ENCODE measurements around the gene CPA5.

Gene CPA5

GRCh38 chr7:130333832-130334231 is 10.8 kb upstream of the CPA5 start:
- DNase-seq, result no peak

- DNase-seq, result no peak
Measured at GRCh38 chr7:130334274-130334673, 10.3 kb upstream of the CPA5 start.

GRCh38 chr7:130337410-130337971 is 7.1 kb upstream of the CPA5 start:
- DNase-seq, result no peak

- no peak for DNase-seq
Measured at GRCh38 chr7:130338233-130338632, 6.4 kb upstream of the CPA5 start.

GRCh38 chr7:130341882-130342281 is 2.7 kb upstream of the CPA5 start:
- no peak for DNase-seq

GRCh38 chr7:130342701-130343380 is 1.8 kb upstream of the CPA5 start:
- no peak for DNase-seq

DNA sequence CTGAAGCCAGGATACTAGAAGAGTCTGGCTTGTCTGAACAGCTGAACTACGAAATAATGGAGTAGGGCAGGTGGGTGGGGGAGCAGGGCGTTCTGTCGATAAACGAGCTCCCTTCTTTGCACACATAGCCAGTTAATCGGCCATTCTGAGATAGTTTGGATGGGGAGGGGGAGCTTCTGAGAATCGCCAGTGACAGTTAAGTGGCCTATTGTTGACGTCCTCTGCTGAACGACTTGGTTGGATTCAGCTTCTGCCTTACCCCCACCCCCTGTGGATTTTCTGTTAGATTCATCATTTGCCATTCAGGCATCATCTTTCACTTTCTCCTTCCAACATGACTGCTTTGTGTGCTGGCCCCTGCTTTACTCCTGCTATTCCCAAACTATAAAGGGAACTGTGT is 520 bp downstream of the CPA5 start:
- peak; percentile 76 to 87 for DNase-seq

- no peak for DNase-seq
Measured at GRCh38 chr7:130345725-130346124, 1.1 kb downstream of the CPA5 start.

DNA sequence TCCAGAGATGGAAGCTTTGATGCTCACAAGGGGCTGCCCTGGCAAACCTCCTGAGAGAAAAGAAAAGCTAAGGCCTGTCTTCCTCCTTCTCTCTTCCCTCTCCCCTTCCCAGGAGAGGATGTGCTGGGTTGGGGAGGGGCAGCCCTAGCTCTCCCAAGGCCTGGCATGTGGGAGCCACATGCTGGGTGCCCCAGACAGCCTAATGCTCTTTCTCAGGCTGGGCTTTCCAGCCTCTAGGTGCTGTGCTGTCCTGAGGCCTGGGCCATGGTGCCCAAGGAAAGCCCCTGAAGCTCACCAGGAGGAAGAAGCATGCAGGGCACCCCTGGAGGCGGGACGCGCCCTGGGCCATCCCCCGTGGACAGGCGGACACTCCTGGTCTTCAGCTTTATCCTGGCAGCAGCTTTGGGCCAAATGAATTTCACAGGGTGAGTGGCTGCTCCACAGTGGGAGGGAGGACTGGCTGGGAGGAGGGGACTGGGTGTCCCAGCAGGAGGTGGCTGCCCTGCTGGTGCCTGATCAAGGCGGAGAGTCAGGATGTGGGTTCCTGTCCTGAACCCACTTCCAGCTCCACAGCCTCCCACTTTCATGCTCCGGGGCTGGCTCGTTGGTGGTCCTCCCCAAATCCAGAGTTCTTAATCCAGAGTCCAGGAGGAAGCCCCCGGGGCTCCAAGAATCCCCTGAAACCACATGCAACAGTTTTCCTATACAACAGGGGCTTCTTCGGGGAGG is 1.7 kb downstream of the CPA5 start:
- no peak for DNase-seq

GRCh38 chr7:130346941-130347340 is 2.3 kb downstream of the CPA5 start:
- DNase-seq, result no peak

DNA sequence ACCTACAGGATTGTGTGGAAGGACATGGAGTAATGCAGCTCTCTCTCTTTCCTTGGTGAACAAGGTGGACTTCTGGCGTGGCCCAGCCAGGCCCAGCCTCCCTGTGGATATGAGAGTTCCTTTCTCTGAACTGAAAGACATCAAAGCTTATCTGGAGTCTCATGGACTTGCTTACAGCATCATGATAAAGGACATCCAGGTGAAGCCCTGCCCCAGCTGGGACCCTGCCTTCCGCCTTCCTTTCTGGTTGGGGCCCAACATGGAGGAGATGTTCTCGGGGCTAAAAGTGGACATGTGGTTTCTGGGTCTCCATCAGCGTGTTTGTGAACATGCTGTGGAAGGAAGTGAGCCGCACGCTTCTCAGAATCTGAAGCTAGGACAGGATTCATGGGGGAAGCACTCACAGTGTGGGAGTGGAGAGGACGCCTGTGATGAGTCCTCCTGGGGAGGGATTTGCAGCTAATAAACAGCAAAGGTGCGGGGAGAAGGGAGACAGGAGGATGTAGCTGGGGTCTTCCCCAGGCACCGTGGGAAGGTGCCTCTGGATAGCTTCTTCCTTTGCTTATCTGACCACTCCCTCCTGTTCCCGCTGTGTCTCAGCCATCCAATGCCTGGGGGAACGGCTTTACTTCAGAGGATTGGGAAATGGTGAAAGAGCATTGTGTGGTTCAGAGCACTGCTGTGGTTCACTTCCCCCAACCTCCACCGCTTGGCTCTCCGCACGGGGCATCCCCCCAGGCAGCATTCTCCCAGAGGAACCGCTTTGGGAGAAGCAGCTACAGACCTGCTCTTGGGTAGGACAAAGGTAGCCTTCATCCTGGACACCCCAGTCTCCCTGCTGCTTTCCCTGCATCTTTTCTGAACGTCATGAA is 5.5 kb downstream of the CPA5 start:
- DNase-seq, result peak; percentile 41 to 62

DNA sequence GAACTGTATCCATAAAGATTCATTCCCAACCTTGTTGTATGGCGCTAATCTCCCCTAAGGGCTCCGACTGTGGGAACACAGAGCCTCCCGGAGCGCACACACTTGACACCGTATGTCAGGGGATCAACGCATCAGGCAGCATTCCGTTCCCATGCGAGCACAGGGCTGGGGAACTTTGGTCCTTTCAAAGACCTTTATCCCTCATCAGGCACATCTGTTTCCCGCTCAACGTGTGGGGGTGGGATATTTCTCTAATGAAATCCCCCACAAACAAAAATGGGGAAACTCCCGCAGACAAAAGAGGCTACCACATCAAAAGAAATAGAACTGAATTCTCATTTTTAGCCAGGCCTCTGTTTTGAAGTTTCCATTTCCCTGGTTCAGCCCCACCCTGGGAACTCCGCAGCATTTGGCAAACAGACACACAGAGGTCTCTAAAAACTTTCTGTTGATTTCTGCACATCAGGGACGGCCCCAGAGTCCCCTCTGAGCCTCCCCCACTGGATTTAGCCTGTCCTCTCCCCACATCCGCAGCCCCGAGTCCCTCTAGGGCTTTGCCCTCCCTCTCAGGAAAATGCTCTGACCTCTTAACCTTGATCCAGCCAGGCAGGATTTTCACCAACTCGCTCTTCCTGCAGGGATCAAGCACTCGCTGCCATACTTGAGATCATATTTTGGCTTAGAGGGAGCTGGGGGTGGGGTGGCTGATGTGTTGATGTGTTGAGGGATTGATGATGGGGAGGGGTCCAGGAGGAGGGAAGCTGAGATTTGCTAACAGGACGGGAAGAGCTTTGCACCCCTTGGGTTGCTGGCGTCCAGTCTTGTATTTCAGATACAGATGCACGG is 6.6 kb downstream of the CPA5 start:
- DNase-seq, result peak; percentile 41 to 62

DNA sequence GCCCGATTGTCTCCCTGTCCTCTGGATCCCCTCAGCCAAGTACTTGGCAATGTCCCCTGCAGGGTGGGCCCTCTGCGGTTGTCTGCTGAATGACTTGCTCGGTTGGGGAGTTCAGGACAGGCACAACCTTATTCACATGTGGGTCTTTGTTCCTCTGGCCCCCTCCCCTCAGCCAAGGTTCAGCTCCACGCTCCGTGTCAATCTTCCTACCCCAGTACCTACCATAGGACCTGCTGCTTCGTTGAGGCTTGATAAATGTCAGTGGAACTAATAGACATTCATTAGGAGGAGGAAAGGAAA is 7.1 kb downstream of the CPA5 start:
- peak in 1 of 2 experiments; percentile 81 for DNase-seq

- DNase-seq, result peak; percentile 93 to 96
Measured at GRCh38 chr7:130352194-130353074, 7.8 kb downstream of the CPA5 start.

DNA sequence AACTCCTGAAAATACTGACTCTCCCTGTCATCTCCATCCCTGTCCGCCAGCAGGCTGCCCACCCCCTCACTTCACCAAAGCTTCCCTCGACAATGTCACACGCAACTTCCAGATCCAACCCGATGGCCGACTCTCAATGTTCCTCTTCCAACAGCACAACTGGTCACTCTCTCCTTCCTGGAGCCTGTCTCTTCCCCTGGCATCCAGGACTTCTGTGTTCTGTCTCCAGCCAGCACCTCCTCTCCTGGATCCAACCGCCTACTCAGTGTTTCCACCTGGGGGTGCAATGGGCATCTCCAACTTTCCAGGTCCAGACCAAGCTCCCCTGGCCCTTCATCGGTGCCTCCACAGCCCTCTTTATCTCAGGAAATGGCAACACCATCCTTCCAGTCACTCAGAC is 8.6 kb downstream of the CPA5 start:
- no peak for DNase-seq

GRCh38 chr7:130356121-130356875 is 11.7 kb downstream of the CPA5 start:
- DNase-seq, result no peak

DNA sequence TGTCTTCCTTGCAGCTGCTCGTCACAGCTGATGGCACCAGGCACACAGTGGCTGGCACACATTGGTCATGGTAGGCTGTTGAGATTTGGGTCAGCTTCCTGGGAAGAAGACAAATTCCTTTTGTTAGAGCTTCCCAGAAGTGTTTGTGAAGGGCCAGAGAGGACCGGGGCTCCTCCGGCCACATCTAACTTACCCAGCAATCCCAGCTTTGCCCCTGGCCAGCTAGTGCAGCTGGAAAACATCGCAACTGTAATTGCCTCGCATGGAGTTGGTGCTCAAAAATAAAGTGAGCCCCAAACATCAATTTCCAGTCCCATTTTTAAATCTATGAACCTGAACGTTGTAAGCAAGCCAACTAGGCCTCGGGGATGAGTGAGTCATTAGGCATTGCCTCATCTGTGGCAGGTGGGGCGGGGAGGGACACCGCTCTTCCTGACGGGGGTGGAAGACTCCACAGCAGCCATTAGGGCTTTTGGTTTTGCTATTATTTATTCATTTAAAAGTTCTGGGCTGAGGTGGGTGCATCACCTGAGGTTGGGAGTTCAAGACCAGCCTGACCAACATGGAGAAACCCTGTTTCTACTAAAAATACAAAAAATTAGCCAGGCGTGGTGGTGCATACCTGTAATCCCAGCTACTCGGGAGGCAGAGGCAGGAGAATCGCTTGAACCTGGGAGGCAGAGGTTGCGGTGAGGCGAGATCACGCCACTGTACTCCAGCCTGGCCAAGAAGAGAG is 12.4 kb downstream of the CPA5 start:
- no peak for DNase-seq

DNA sequence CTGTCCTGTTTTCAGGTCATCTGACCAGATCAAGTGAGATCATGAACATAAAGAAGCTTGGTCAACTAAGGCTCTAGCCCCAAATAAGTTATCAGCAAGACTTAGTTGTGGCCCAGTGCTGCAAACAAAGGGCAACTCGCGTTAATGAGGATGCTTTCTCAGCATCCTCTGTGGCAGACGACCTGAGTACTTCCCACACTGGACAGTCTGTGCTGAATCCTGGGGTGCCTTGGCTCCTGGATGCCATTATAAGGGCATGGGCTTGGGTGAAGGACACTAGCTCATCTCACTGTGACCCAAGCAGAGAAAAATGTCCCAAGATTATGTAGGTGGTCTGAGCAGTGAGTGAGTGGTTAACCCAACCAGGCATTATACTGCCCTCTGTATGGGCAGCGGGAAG is 13.9 kb downstream of the CPA5 start:
- DNase-seq, result no peak

DNA sequence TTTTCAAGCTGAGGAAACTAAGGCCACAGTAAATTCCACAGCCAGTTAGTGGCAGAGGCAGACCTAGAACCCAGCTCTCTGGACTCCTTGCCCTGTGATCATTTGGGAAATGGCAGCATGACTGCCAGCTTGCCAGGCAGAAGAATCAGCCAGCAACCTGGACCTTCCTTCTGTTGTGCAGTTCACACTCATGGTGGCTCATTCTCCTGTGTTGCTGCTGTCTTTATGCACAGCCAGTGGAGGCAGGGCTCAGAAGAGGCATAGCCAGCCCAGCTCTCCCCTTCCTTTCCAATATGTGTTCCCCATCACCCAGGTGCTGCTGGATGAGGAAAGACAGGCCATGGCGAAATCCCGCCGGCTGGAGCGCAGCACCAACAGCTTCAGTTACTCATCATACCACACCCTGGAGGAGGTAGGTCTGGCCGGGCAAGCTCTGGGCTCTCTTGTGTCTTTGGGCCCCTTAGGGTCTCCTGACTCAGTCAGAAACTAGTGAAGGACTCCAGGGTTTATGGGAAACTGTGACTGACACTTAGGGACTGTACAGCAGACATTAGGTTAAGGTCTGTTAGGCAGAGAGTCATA is 14.8 kb downstream of the CPA5 start:
- DNase-seq, result no peak

- DNase-seq, result no peak
Measured at GRCh38 chr7:130360518-130360917, 15.9 kb downstream of the CPA5 start.
